ENCODE results near the gene PLP2.

PLP2 gene

GRCh38 chrX:49186125-49187027, 14.7 kb downstream of the PLP2 start, which contains the start of gene PRICKLE3:
TSS of gene PRICKLE3 (minus strand) at chrX:49186373. CDS start at chrX:49186297, 76 bp downstream.
- peak; percentile 24 for DNase-seq (ENCODE audit: low read depth)

GRCh38 chrX:49187028-49187394, 15.3 kb downstream of the PLP2 start:
- DNase-seq (ENCODE audit: low read depth), result no peak

GRCh38 chrX:49187526-49187925, 15.8 kb downstream of the PLP2 start:
- no peak for DNase-seq (ENCODE audit: low read depth)

DNA sequence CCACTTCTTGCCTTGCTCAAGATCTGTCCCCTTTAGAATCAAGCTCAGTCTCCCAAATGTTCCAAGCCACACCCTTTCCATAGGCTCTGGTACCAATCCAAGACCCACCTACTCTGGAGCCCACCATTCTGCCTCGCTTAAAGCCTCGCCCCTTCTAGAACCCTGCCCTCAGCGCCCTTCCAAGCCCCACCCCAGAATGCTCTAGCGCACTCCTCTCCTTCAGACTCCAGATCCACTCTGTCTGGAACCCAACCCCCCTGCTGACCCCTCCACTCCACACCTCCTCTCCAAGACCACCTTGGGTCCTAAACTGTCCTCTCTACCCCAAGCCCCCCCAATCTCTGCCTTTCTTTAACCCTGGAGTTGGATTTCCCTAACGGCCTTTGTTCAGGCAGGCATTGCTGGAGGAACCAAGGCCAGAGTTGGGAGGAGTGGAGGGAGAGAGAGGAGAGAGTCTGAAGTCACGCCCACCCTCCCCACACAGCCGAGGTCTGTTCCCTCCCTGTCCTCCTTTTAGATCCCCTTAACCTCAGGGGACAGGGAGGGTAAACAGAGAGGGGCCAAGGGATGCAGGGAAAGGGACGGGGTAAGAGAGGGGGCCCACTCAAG, 16.9 kb downstream of the PLP2 start:
- DNase-seq (ENCODE audit: low read depth), result no peak

- no peak for DNase-seq (ENCODE audit: low read depth)
These were observed 17.9 kb downstream of the PLP2 start for GRCh38 chrX:49189606-49190005.

GRCh38 chrX:49190821-49191573, 19.3 kb downstream of the PLP2 start:
- DNase-seq (ENCODE audit: low read depth), result peak; percentile 97

GRCh38 chrX:49191574-49192011, 19.9 kb downstream of the PLP2 start:
- no peak for DNase-seq (ENCODE audit: low read depth)

- DNase-seq (ENCODE audit: low read depth), result no peak
These were observed 21.1 kb downstream of the PLP2 start for GRCh38 chrX:49192722-49193328.

DNA sequence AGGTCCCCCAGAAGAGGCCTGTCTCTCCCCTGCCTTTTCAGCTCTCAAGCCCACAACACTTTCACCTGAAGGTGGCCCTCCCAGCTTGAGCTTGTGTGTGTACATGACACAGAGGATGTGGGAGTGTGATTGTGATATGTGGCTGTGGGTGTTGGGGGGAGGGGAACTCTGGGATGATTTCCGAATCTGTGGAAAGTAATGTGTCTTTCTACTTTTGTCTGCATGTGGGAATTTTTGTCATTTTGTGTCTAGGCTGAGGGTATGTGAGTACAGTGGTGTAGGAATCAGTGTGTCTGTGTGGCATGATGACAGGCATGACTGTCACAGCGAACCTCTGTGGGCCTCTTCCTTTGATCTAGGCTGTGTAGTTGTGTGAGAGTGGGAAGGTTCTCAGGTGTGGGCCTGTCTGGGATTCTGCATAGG, 21.9 kb downstream of the PLP2 start:
- DNase-seq (ENCODE audit: low read depth), result no peak

- no peak for DNase-seq (ENCODE audit: low read depth)
These were observed 25.9 kb downstream of the PLP2 start for GRCh38 chrX:49197543-49198087.

DNA sequence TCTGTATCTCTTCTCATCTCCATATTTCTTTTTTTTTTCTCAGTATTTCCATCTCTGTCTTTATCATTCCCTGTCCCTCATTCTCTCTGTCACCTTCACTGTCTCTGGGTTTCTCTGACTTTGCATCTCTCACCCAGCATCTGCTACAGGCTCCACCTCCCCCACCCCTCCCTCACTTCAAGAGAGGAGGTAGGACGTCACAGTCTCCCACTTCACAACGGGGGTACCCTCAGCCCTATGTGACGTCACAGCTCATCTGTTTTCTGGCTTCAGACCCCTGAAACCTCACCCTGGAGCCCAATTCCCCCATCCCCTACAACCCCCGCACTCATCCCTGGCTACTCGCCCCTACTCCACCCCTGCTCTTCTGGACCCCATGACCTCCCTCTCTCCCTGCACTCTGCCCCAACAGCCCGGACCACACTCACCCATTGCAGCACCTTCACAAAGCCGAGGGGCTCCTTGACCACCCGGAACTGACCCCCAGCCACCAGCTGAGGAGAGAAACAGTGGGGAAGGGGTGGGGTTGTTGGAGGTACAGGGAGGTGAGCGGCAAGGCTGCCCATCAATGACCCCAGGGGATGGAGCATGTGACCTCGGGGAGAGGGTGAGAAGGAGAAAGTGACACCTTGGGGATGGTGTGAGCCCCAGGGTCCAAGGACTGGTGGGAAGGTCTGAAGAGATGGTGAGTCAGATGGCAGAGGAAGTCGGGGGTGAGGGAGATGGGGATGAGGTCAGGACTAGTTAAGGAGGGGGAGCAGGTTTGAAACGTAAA, 27.0 kb downstream of the PLP2 start:
- DNase-seq (ENCODE audit: low read depth), result no peak

GRCh38 chrX:49199315-49199595, 27.6 kb downstream of the PLP2 start:
- DNase-seq (ENCODE audit: low read depth), result no peak

GRCh38 chrX:49199906-49200771, 28.4 kb downstream of the PLP2 start, which contains the start of gene SYP:
TSS of gene SYP (minus strand) at chrX:49200193. CDS start at chrX:49200186, 7 bp downstream.
- DNase-seq (ENCODE audit: low read depth), result peak; percentile 61

- no peak for DNase-seq (ENCODE audit: low read depth)
These were observed 30.3 kb downstream of the PLP2 start for GRCh38 chrX:49202022-49202421.

DNA sequence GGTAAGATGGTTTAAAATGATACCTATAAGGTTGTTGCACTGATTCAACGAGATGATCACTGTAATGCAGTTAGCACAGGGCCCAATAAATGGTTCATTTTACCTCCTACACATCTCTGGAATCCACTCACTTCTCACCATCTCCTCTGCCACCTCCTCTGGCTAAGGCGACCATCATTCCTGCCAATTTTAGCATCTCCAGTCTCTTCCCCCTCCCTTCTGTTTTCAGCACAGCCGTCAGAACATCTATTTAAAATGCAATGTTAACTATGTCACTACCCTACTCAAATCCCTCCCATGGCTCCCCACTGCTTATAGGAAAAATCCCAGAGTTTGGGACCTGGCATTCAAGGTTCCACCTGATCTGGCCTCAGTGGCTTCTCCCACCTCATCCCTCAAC, 31.8 kb downstream of the PLP2 start:
- no peak for DNase-seq (ENCODE audit: low read depth)

- no peak for DNase-seq (ENCODE audit: low read depth)
These were observed 32.3 kb downstream of the PLP2 start for GRCh38 chrX:49204017-49204416.

DNA sequence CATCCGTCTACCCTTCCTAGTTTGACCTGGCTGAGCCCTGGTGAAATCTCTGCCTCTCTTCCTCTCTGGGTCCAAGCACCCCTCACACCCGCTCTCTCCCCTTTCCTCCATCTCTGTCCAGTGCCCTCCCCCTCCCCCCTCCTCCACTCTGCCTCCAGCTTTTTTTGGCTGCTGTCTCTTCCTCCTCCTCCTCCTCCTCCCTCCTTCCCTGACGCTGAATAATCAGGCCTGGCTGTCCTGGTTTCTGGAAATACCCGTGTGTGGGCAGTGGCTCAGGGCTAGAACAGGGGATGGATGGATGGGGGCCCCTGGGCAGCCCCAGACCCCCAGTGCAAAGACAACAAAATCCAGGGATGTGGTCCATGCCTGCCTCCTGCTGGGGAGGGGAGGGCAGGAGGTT, 33.0 kb downstream of the PLP2 start:
- DNase-seq (ENCODE audit: low read depth), result no peak

GRCh38 chrX:49205443-49205842, 33.7 kb downstream of the PLP2 start:
- DNase-seq (ENCODE audit: low read depth), result no peak

GRCh38 chrX:49206543-49206942, 34.8 kb downstream of the PLP2 start:
- DNase-seq (ENCODE audit: low read depth), result no peak

- no peak for DNase-seq (ENCODE audit: low read depth)
These were observed 36.7 kb downstream of the PLP2 start for GRCh38 chrX:49208399-49208798.
